ENCODE measurements around the gene GPR68. TPM values are rescaled to one million over a fixed set of nuclear protein-coding genes. Genes with fewer than 3 reads are reported as not detected.

The GPR68 gene
- total RNA-seq, 1 donor from 2014 or later, result 0.58 TPM

- no peak overlapping the region for H3K4me3 Mint-ChIP-seq
- no peak for DNase-seq (ENCODE audit: extremely low spot score, unreplicated experiment)
- no peaks in the 10 kb centered on the region for H3K27me3 Mint-ChIP-seq
- no peaks in the 10 kb centered on the region for H3K9me3 Mint-ChIP-seq
- peaks cover 3% of the 10 kb centered on the region for H3K4me1 Mint-ChIP-seq (ENCODE audit: unreplicated experiment)
- H3K36me3 Mint-ChIP-seq, result peaks cover 7% of the 10 kb centered on the region
- no peak overlapping the region for H3K27ac Mint-ChIP-seq
- no peak for TF ChIP-seq CTCF (conservative IDR thresholded peaks at IDR 0.05)
Observed at GRCh38 chr14:91279354-91279753, 34.9 kb upstream of the GPR68 start.

- no peaks in the 10 kb centered on the region for H3K4me1 Mint-ChIP-seq (ENCODE audit: unreplicated experiment)
- no peaks in the 10 kb centered on the region for H3K27me3 Mint-ChIP-seq
- DNase-seq (ENCODE audit: extremely low spot score, unreplicated experiment), result no peak
- H3K27ac Mint-ChIP-seq, result no peak overlapping the region
- peaks cover 7% of the 10 kb centered on the region for H3K36me3 Mint-ChIP-seq
- TF ChIP-seq CTCF (conservative IDR thresholded peaks at IDR 0.05), result no peak
- no peaks in the 10 kb centered on the region for H3K9me3 Mint-ChIP-seq
- no peak overlapping the region for H3K4me3 Mint-ChIP-seq
Observed at GRCh38 chr14:91278383-91278715, 33.8 kb upstream of the GPR68 start.

- DNase-seq (ENCODE audit: extremely low spot score, unreplicated experiment), result no peak
- no peaks in the 10 kb centered on the region for H3K4me1 Mint-ChIP-seq (ENCODE audit: unreplicated experiment)
- no peak for TF ChIP-seq CTCF (conservative IDR thresholded peaks at IDR 0.05)
- H3K9me3 Mint-ChIP-seq, result no peaks in the 10 kb centered on the region
- H3K4me3 Mint-ChIP-seq, result no peak overlapping the region
- peaks cover 7% of the 10 kb centered on the region for H3K36me3 Mint-ChIP-seq
- no peak overlapping the region for H3K27ac Mint-ChIP-seq
- no peaks in the 10 kb centered on the region for H3K27me3 Mint-ChIP-seq
Observed at GRCh38 chr14:91277546-91278382, 33.3 kb upstream of the GPR68 start.

GRCh38 chr14:91274796-91275195, 30.3 kb upstream of the GPR68 start:
- no peak for DNase-seq (ENCODE audit: extremely low spot score, unreplicated experiment)
- Mint-ChIP-seq H3K36me3 (peaks cover 7% of the 10 kb centered on the region), H3K27me3 (no peaks in the 10 kb centered on the region), H3K27ac (no peak overlapping the region), H3K4me1 (ENCODE audit: unreplicated experiment) (peaks cover 3% of the 10 kb centered on the region), H3K9me3 (no peaks in the 10 kb centered on the region), H3K4me3 (no peak overlapping the region)
- TF ChIP-seq CTCF (conservative IDR thresholded peaks at IDR 0.05), result no peak

GRCh38 chr14:91273885-91274273, 29.4 kb upstream of the GPR68 start:
- H3K4me1 Mint-ChIP-seq (ENCODE audit: unreplicated experiment), result peaks cover 12% of the 10 kb centered on the region
- no peak overlapping the region for H3K27ac Mint-ChIP-seq
- no peak overlapping the region for H3K4me3 Mint-ChIP-seq
- no peaks in the 10 kb centered on the region for H3K9me3 Mint-ChIP-seq
- peaks cover 7% of the 10 kb centered on the region for H3K36me3 Mint-ChIP-seq
- no peaks in the 10 kb centered on the region for H3K27me3 Mint-ChIP-seq
- no peak for TF ChIP-seq CTCF (conservative IDR thresholded peaks at IDR 0.05)
- DNase-seq (ENCODE audit: extremely low spot score, unreplicated experiment), result no peak

Measured in type B pancreatic cell (in vitro differentiated cells).